ENCODE results near the gene BRSK2.

BRSK2 gene

GRCh38 chr11:1402355-1403077 lies 12.8 kb downstream of the BRSK2 start:
- no peaks in the 10 kb centered on the region; the same call in 1 of the 2 replicates for H3K27me3 ChIP-seq (replicated peaks; ENCODE audit: control insufficient read depth, insufficient read depth, low read length)
- TF ChIP-seq CTCF (IDR thresholded peaks at IDR 0.05; ENCODE audit: insufficient read depth, low read length, poor library complexity, severe bottlenecking): no peak
- no peak for DNase-seq (ENCODE audit: extremely low read depth, insufficient read length)
- no peaks in the 10 kb centered on the region for H3K36me3 ChIP-seq (ENCODE audit: control insufficient read depth, insufficient read depth, low read length)
- H3K4me3 ChIP-seq (replicated peaks; ENCODE audit: low read depth, low read length): no peak overlapping the region

- no peak for TF ChIP-seq CTCF (IDR thresholded peaks at IDR 0.05; ENCODE audit: insufficient read depth, low read length, poor library complexity, severe bottlenecking)
These were observed 13.4 kb downstream of the BRSK2 start for GRCh38 chr11:1403078-1403620.

GRCh38 chr11:1403721-1404460 lies 14.2 kb downstream of the BRSK2 start:
- no peaks in the 10 kb centered on the region for H3K36me3 ChIP-seq (ENCODE audit: control insufficient read depth, insufficient read depth, low read length)
- H3K4me3 ChIP-seq (replicated peaks; ENCODE audit: low read depth, low read length): no peak overlapping the region
- H3K27me3 ChIP-seq (replicated peaks; ENCODE audit: control insufficient read depth, insufficient read depth, low read length): no peaks in the 10 kb centered on the region; the same call in 1 of the 2 replicates
- no peak for TF ChIP-seq CTCF (IDR thresholded peaks at IDR 0.05; ENCODE audit: insufficient read depth, low read length, poor library complexity, severe bottlenecking)
- DNase-seq (ENCODE audit: extremely low read depth, insufficient read length): no peak

More at GRCh38 chr11:1403078-1403620, 13.4 kb downstream of the BRSK2 start:
- no peaks in the 10 kb centered on the region; the same call in 1 of the 2 replicates for H3K27me3 ChIP-seq (replicated peaks; ENCODE audit: control insufficient read depth, insufficient read depth, low read length)
- DNase-seq (ENCODE audit: extremely low read depth, insufficient read length): no peak
- H3K36me3 ChIP-seq (ENCODE audit: control insufficient read depth, insufficient read depth, low read length): no peaks in the 10 kb centered on the region
- no peak overlapping the region for H3K4me3 ChIP-seq (replicated peaks; ENCODE audit: low read depth, low read length)

- no peak for DNase-seq (ENCODE audit: extremely low read depth, insufficient read length)
- no peak for TF ChIP-seq CTCF (IDR thresholded peaks at IDR 0.05; ENCODE audit: insufficient read depth, low read length, poor library complexity, severe bottlenecking)
- Histone ChIP-seq H3K4me3 (replicated peaks; ENCODE audit: low read depth, low read length) (no peak overlapping the region), H3K36me3 (ENCODE audit: control insufficient read depth, insufficient read depth, low read length) (no peaks in the 10 kb centered on the region), H3K27me3 (replicated peaks; ENCODE audit: control insufficient read depth, insufficient read depth, low read length) (no peaks in the 10 kb centered on the region; the same call in 1 of the 2 replicates)
These were observed 14.9 kb downstream of the BRSK2 start for GRCh38 chr11:1404461-1405185.

GRCh38 chr11:1405186-1406020 lies 15.7 kb downstream of the BRSK2 start:
- no peak for DNase-seq (ENCODE audit: extremely low read depth, insufficient read length)
- H3K27me3 ChIP-seq (replicated peaks; ENCODE audit: control insufficient read depth, insufficient read depth, low read length): no peaks in the 10 kb centered on the region; the same call in 1 of the 2 replicates
- no peak for TF ChIP-seq CTCF (IDR thresholded peaks at IDR 0.05; ENCODE audit: insufficient read depth, low read length, poor library complexity, severe bottlenecking)
- no peaks in the 10 kb centered on the region for H3K36me3 ChIP-seq (ENCODE audit: control insufficient read depth, insufficient read depth, low read length)
- no peak overlapping the region for H3K4me3 ChIP-seq (replicated peaks; ENCODE audit: low read depth, low read length)

Data from GM06990 (cell line).